RWPE1 (cell line): ENCODE data around the gene ARID1B.

ENCODE experiments used
- CTCF ChIA-PET: fragments of 350-600 bp; sonication (Branson Sonifier 250); formaldehyde crosslinking; extraction: SDS; loops from one replicate; lab custom pipeline; 2021; lab: Yijun Ruan, JAX
- POLR2A ChIA-PET: fragments of 400-600 bp; formaldehyde crosslinking; extraction: SDS; loops from one replicate; lab custom pipeline; 2020; ENCODE audit warnings: antibody characterized with exemption; ENCODE audit not compliant: low non-redundant PET; lab: Yijun Ruan, JAX
- DNase-seq: peaks from one replicate; pipeline ENCODE4 v3.0.0; 2012; ENCODE audit warnings: low spot score
- H3K27ac ChIP-seq: fragments of 450-650 bp; 2 replicates; pipeline ENCODE4 v1.5.1; 2017
- CTCF ChIP-seq: fragments of 450-650 bp; conservative IDR thresholded peaks from 2 replicates; pipeline ENCODE4 v1.5.1; 2017; ENCODE audit warnings: low read depth, mild to moderate bottlenecking

ARID1B gene

GRCh38 chr6:157158897-157159296 is 381.7 kb downstream of the ARID1B start:
- ChIA-PET CTCF (no interaction called here), POLR2A (interaction anchor here (0.5 kb wide), 1 partner anchor 270 kb away, joined by 6 read pairs; no protein-coding TSS in a partner anchor)
- no peak for TF ChIP-seq CTCF
- DNase-seq, result no peak
- no peak overlapping the region for H3K27ac ChIP-seq

- no peak for TF ChIP-seq CTCF
- ChIA-PET POLR2A (interaction anchor here (0.5 kb wide), 1 partner anchor 270 kb away, joined by 6 read pairs; no protein-coding TSS in a partner anchor), CTCF (interaction anchor here (0.6 kb wide), 1 partner anchor 22 kb away, joined by 3 read pairs; no protein-coding TSS in a partner anchor)
- no peak for DNase-seq
- no peak overlapping the region for H3K27ac ChIP-seq
These were observed 382.2 kb downstream of the ARID1B start for GRCh38 chr6:157159348-157159747.

GRCh38 chr6:157161912-157162311 is 384.7 kb downstream of the ARID1B start:
- CTCF ChIA-PET, result no interaction called here
- no peak overlapping the region for H3K27ac ChIP-seq

GRCh38 chr6:157162766-157163433 is 385.7 kb downstream of the ARID1B start:
- TF ChIP-seq CTCF, result no peak
- DNase-seq, result no peak
- no peak overlapping the region for H3K27ac ChIP-seq
- ChIA-PET CTCF (interaction anchor here (0.6 kb wide), 1 partner anchor 140 kb away, joined by 4 read pairs; no protein-coding TSS in a partner anchor), POLR2A (no interaction called here)

More at GRCh38 chr6:157161912-157162311, 384.7 kb downstream of the ARID1B start:
- POLR2A ChIA-PET, result no interaction called here
- DNase-seq, result no peak
- TF ChIP-seq CTCF, result no peak

GRCh38 chr6:157163434-157164159 is 386.4 kb downstream of the ARID1B start:
- ChIA-PET CTCF (no interaction called here), POLR2A (no interaction called here)
- H3K27ac ChIP-seq, result no peak overlapping the region
- no peak for TF ChIP-seq CTCF
- no peak for DNase-seq

GRCh38 chr6:157164972-157165371 is 387.8 kb downstream of the ARID1B start:
- no peak overlapping the region for H3K27ac ChIP-seq
- ChIA-PET POLR2A (no interaction called here), CTCF (interaction anchor here (0.5 kb wide), 1 partner anchor 124 kb away, joined by 3 read pairs; no protein-coding TSS in a partner anchor)
- DNase-seq, result no peak
- TF ChIP-seq CTCF, result no peak
